Stimulated activated CD4-positive, alpha-beta T cell treated with anti-CD3 and anti-CD28 coated beads, Interleukin-2, amount 100 ng/mL, for 4 hours (primary cell): ENCODE measurements around the gene CHRM3.

Experiments used
- DNase-seq: peaks from one replicate; pipeline ENCODE4 v3.0.0-alpha.2; 2020; ENCODE audit warnings: low read depth

The CHRM3 gene

GRCh38 chr1:239413916-239414315 lies 27.5 kb downstream of the CHRM3 start:
- DNase-seq = no peak

GRCh38 chr1:239417221-239417620 lies 30.9 kb downstream of the CHRM3 start:
- DNase-seq = no peak

- DNase-seq = no peak
Measured at GRCh38 chr1:239417986-239418640, 31.7 kb downstream of the CHRM3 start.

- DNase-seq = no peak
Measured at GRCh38 chr1:239418681-239419080, 32.3 kb downstream of the CHRM3 start.

- no peak for DNase-seq
Measured at GRCh38 chr1:239421811-239422210, 35.4 kb downstream of the CHRM3 start.

GRCh38 chr1:239422818-239423217 lies 36.5 kb downstream of the CHRM3 start:
- DNase-seq = no peak

GRCh38 chr1:239426821-239427475 lies 40.6 kb downstream of the CHRM3 start:
- no peak for DNase-seq

- DNase-seq = no peak
Measured at GRCh38 chr1:239427712-239428111, 41.3 kb downstream of the CHRM3 start.

GRCh38 chr1:239428120-239428710 lies 41.8 kb downstream of the CHRM3 start:
- no peak for DNase-seq

- DNase-seq = no peak
Measured at GRCh38 chr1:239429163-239429562, 42.8 kb downstream of the CHRM3 start.

- no peak for DNase-seq
Measured at GRCh38 chr1:239432255-239432654, 45.9 kb downstream of the CHRM3 start.

GRCh38 chr1:239434181-239434580 lies 47.8 kb downstream of the CHRM3 start:
- no peak for DNase-seq
